Iris pigment epithelial cell (primary cell): ENCODE measurements around the gene TMX4.
"Not testable (repeated sequence)": the region's sequence is repeated elsewhere in the genome, so short reads cannot be mapped to it uniquely, and the experiment has no call there.

Experiments used
- DNase-seq: peaks from one replicate; pipeline ENCODE4 v3.0.0-alpha.2; 2011; ENCODE audit warnings: low read depth

TMX4 gene

GRCh38 chr20:7967199-7967844 lies 52.2 kb downstream of the TMX4 start:
- peak; percentile 53 for DNase-seq

- DNase-seq = no peak
Measured at GRCh38 chr20:7966176-7966575, 53.4 kb downstream of the TMX4 start.

GRCh38 chr20:7959484-7959883 lies 60.1 kb downstream of the TMX4 start:
- no peak for DNase-seq

GRCh38 chr20:7956561-7956960 lies 63.0 kb downstream of the TMX4 start:
- not testable (repeated sequence) for DNase-seq

GRCh38 chr20:7950387-7950786 lies 69.2 kb downstream of the TMX4 start:
- DNase-seq = no peak

- DNase-seq = no peak
Measured at GRCh38 chr20:7943891-7944290, 75.7 kb downstream of the TMX4 start.

- DNase-seq = no peak
Measured at GRCh38 chr20:7940341-7940740, 79.2 kb downstream of the TMX4 start, which contains the start of gene HAO1. HAO1 (minus strand) TSS chr20:7940458; CDS start chr20:7940422, 36 bp downstream.

- DNase-seq = no peak
Measured at GRCh38 chr20:7939663-7940062, 79.9 kb downstream of the TMX4 start.

GRCh38 chr20:7938058-7938457 lies 81.5 kb downstream of the TMX4 start:
- DNase-seq = no peak

- DNase-seq = no peak
Measured at GRCh38 chr20:7937328-7937727, 82.2 kb downstream of the TMX4 start.

GRCh38 chr20:7935027-7935551 lies 84.5 kb downstream of the TMX4 start:
- no peak for DNase-seq

- DNase-seq = no peak
Measured at GRCh38 chr20:7933346-7933745, 86.2 kb downstream of the TMX4 start.

GRCh38 chr20:7930343-7930742 lies 89.2 kb downstream of the TMX4 start:
- no peak for DNase-seq
